ENCODE measurements around the gene FLACC1.
"Not testable (repeated sequence)": the region's sequence is repeated elsewhere in the genome, so short reads cannot be mapped to it uniquely, and the experiment has no call there.

Gene FLACC1

DNA sequence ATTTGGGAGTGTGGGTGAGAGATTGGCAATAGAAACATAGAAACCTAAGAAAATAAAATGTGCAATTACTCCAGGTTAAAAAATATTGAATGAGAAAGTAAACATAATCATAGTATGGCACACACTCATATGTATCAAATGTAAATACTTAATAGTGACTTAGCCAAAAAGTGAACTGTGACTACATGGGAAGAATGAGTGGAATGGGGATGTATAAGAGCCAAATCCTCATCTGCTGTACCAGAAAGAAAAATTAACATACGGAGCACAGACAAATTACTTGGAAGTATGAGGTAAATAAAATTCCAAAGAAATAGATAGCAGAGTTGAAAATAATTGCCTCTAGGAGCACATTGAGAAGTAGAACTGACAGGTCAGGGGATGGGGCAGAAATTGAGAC lies 4.0 kb downstream of the FLACC1 start:
- H3K4me3 ChIP-seq (ENCODE audit: low read length), result no peak overlapping the region
- DNase-seq (ENCODE audit: low read depth, low spot score), result no peak

DNA sequence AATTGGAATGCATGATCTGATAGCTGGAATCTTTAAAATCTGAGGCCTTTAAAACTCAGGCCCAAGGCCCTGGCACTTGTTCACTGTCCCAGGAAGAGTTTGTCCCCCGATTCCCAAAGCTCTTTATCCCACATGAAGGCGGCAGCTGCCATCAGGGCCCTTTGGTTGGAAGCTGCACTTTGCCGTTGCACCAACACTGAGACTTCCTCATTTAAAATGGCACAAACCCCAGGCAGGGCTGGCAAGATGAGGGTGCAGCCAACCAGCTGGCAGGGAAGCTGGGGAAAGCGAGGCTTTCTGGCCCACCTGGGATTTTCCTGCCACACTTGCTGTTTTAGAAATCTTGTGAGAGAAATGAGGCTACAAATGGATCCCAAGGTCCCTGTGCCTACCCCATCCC lies 6.3 kb downstream of the FLACC1 start:
- no peak overlapping the region for H3K4me3 ChIP-seq (ENCODE audit: low read length)
- DNase-seq (ENCODE audit: low read depth, low spot score), result no peak

DNA sequence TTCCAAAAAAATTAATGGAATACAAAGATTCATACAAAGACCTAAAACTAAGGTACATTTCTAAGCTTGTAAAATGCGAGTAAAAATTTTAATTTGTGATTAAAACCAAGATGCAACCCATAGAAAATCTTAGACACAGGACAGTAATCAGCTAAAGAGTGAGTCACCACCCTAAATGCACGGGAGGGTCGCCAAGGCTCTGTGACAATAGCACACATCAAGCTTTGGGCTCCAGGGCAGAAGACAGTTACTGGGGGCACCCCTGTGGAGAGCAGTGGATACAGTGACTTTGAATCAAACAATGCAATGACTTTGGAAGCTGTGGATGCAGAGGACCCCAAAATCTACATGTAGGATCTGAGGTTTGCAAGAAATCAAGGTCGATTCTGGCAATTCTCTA lies 7.5 kb downstream of the FLACC1 start:
- no peak for DNase-seq (ENCODE audit: low read depth, low spot score)
- H3K4me3 ChIP-seq (ENCODE audit: low read length), result no peak overlapping the region

DNA sequence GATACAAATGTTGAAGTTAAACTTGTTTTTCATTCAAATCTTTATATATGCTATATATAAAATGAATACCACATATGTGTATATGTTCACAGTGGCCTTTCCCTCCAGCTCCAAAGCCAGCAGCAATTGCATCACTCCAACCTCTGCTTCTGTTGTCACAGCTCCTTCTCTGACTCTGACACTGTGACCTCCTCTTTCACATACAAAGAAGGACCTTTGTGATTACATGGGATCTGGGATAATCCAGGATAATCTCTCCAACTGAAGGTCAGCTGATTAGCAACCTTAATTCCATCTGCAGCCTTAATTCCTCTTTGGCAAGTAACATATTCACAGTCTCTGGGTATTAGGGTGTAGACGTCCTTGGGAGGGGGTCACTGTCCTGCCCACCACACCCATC lies 8.4 kb downstream of the FLACC1 start:
- DNase-seq (ENCODE audit: low read depth, low spot score), result no peak
- no peak overlapping the region for H3K4me3 ChIP-seq (ENCODE audit: low read length)

DNA sequence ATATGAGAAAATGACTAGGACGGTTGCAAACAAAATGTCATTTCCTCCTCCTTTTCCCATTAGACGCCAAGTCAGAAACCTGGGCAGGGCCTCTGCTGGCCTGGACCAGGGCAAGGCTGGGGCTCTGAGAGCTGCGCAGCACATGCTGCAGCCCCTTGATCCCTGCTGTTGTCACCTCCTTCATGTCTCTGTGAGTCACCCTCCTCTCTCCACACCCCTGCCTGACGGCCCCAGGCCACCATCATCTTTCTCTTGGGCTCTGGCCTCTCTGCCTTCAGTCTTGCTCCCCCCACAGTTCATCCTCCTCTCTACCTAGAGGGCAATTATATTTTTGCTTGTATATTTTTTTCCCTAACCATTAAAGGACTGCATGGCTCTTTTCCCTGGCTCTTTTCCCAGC lies 10.0 kb downstream of the FLACC1 start:
- no peak for DNase-seq (ENCODE audit: low read depth, low spot score)
- no peak overlapping the region for H3K4me3 ChIP-seq (ENCODE audit: low read length)

DNA sequence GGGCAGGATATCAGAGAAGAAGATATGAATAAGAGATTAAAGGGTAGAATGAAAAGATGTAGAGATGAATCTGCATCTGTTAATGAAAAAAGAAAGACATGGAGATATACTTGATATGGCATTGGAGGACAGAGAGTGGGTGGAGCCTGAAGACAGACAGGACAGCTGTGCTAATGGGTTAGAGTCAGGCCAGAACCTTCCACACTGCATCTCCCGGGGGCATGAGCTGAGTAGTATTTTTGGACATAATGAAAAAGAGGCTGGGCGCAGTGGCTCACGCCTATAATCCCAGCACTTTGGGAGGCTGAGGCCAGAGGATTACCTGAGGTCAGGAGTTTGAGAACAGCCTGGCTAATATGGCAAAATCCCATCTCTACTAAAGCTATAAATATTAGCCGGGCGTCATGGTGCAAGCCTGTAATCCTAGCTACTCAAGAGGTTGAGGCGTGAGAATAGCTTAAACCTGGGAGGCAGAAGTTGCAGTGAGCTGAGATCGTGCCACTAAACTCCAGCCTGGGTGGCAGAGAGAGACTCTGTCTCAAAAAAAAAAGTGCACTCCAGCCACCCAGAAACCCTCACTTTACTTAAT lies 11.4 kb downstream of the FLACC1 start:
- H3K4me3 ChIP-seq (ENCODE audit: low read length), result no peak overlapping the region
- no peak for DNase-seq (ENCODE audit: low read depth, low spot score)

DNA sequence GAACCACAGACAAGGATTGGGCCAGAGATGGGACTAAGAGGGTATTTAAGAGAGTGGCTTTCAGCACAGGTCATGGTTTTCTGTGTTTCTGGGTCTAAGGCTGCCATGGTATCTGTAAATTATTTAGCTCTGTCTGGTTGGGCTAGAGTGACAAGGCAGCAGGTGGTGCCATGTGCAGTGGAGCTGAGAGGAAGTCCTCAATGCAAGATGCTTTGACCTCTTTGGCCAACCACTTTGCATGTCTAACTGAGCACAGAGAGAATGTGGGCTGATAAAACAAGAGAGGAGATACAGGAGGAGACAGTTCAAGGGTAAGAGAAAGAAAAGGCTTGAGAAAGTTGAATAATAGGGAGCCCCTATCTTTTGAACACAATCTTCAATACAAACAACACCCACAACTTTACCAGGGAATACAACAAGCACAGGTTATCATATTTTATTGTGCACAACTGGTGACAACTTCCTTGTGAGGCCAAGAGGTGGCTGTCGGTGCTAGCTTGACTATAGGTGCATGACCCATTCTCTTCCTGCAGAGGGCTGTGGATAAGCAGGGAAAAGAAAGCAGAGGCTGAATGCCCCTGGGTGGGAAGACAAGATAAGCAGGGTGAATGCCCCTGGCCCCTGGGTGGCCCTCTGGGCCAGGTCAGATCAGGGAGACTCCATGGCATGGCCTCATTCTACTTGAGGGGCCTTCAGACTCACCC lies 12.3 kb downstream of the FLACC1 start:
- H3K4me3 ChIP-seq (ENCODE audit: low read length), result no peak overlapping the region
- peak; percentile 64 for DNase-seq (ENCODE audit: low read depth, low spot score)

DNA sequence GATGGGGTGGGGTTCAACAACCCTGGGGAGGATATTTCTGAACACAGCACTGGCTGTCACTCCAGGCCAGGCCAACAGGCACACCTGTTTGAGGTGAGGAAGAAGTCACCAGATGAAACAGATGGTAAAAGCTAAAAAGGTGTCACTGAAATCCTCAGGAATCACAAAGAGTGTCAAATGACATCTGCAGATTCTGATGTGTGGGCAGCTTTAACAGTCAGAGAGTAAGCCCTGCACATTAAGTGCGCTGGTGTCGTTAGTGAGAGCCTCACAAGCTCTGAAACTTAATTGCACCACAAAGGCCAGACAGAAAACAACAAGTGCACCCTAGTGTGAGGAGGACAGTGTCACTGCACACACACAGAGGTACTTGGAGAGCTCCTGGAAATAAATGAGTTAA lies 13.6 kb downstream of the FLACC1 start:
- DNase-seq (ENCODE audit: low read depth, low spot score), result no peak
- no peak overlapping the region for H3K4me3 ChIP-seq (ENCODE audit: low read length)

DNA sequence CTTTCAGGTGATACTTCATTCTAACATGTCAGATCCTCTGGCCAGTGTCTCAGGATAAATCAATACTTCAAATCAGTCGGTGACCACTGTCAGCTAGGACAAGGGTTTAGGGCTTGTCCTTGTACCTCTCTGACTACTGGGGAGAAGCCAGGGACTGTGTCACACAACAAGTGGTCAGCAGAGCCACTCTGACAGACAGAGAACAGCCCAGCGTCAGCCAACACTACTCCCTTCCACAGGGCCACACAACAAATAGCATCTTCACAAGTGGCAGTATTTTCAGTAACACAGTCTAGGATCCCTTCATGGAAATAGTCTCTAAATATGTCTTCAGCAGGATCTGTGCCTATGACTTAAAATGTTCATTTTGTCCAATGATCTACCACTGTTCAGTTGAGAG lies 14.2 kb downstream of the FLACC1 start:
- DNase-seq (ENCODE audit: low read depth, low spot score), result no peak
- no peak overlapping the region for H3K4me3 ChIP-seq (ENCODE audit: low read length)

DNA sequence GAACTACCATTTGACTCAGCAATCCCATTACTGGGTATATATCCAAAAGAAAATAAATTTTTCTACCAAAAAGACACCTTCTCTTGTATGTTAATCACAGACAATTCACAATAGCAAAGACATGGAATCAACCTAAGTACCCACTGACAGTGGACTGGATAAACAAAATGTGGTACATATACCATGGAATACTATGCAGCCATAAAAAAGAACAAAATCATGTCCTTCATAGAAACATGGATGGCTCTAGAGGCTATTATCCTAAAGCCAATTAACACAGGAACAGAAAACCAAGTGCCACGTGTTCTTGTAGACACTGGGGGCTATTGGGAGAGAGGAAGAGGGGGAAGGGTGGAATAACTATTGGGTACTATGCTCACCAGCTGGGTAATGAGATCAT lies 27.7 kb downstream of the FLACC1 start:
- H3K4me3 ChIP-seq (ENCODE audit: low read length), result no peak overlapping the region
- DNase-seq (ENCODE audit: low read depth, low spot score), result no peak

DNA sequence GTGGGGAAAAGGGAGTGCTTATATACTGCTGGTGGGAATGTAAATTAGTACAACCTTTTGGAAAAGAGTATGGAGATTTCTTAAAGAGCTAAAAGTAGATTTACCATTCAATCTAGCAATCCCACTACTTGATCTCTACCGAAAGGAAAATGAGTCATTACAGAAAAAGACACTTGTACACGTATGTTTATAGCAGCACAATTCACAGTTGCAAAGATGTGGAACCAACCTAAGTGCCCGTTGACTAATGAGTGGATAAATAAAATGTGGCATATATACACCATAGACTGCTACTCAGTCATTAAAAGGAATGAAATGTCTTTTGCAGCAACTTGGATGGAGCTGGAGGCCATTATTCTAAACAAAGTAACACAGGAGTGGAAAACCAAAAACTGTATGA lies 29.5 kb downstream of the FLACC1 start:
- DNase-seq (ENCODE audit: low read depth, low spot score), result no peak
- no peak overlapping the region for H3K4me3 ChIP-seq (ENCODE audit: low read length)

DNA sequence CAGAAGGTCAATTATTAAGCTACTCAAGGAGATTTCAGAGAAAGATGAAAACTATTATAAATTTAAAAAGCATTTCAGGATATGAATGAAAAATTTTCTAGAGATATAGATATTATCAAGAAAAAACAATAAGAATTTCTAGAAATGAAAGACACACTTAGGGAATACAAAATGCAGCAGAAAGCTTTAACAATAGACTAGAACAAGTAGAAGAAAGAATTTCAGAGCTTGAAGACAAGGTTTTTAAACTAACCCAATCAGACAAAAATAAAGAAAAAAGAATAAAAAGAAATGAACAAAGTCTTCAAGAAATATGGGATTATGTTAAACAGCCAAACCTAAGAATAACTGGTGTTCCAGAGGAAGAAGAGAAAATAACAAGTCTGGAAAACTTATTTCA lies 34.4 kb downstream of the FLACC1 start:
- no peak for DNase-seq (ENCODE audit: low read depth, low spot score)
- H3K4me3 ChIP-seq (ENCODE audit: low read length), result no peak overlapping the region

DNA sequence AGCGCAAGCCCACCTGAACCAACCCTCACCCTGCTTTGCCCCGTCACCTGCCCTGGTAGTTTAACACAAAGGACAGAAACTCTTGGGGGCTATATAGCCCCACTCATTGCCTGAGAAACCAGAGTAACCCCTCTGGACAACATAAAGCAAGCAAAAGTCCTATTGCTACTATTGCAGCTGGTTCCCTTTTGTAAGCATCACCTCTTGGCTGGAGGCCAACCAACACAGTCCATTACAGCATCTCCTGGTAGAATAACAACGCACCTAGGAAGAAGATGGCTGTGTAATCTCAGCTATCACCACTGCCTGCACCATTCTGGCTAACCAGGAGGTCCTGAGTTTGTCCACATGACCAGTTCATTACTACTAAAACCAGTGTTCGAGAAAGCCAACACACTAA lies 36.4 kb downstream of the FLACC1 start:
- H3K4me3 ChIP-seq (ENCODE audit: low read length), result no peak overlapping the region
- DNase-seq (ENCODE audit: low read depth, low spot score), result no peak

DNA sequence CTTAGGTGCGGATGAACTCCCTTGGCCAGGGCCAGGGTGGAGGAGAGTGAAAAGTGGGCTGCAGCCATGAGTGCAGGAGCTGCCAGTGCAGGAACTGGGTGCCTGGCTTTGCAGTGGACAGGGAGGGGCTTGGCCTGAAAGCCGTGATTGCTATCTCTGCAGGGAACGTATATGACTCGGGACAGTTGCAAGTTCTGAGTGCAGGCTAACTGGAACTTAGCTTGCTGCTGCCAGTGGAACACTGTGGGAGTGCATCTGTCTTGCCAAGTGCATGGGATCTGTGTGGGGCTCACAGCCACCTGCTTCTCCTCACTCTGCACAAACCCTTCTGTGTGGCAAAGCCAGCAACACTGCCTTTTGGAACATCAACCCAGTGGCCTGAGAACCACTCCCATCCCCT lies 36.9 kb downstream of the FLACC1 start:
- no peak overlapping the region for H3K4me3 ChIP-seq (ENCODE audit: low read length)
- no peak for DNase-seq (ENCODE audit: low read depth, low spot score)

DNA sequence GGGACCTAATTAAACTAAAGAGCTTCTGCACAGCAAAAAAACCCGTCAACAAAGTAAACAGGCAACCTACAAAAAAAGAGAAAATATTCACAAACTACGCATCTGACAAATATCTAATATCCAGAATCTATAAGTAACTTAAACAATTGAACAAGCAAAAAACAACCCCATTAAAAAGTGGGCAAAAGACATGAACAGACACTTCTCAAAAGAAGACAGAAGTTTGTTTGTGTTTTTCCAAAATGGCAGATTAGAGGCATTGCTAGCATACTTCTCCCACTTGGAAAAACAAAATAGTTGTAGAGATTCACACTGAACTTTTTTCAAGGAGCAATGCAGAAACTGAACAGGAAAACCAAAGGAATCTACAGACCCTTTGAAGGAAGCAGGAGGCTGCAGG lies 37.6 kb downstream of the FLACC1 start:
- no peak overlapping the region for H3K4me3 ChIP-seq (ENCODE audit: low read length)
- DNase-seq (ENCODE audit: low read depth, low spot score), result no peak

DNA sequence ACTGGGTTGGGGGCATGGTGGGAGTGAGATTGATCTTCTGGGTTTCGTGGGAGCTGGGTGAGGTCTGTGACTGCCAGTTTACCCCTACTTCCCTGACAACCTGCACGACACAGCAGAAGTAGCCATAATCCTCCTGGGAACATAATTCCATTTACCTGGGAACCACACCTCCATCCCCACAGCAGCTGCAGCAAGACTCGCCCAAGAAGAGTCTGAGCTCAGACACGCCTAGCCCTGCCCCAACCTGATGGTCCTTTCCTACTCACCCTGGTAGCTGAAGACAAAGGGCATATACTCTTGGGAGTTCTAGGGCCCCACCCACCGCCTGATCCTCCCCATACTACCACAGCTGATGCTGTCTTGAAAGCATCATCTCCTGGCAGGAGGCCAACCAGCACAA lies 43.8 kb downstream of the FLACC1 start:
- H3K4me3 ChIP-seq (ENCODE audit: low read length), result no peak overlapping the region
- DNase-seq (ENCODE audit: low read depth, low spot score), result no peak

DNA sequence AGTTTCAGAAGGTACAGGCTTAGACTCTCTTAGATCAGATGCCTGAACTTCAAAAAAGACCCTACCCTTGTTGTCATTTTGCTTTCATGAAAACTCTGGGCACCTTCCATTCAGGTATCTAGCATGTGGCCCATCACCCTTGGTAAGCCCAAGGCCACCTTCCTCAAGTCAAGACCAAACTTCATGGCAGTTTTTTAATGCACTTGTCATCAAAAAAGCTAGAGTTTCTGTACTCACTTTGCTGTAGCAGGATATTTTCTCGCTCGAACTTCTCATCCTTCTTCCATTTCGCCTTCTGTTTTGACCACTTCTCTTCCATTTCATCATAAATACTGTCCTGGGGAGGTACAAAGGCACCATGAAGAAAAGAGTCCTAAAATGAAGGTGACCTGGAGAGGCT lies 48.2 kb downstream of the FLACC1 start:
- no peak overlapping the region for H3K4me3 ChIP-seq (ENCODE audit: low read length)
- no peak for DNase-seq (ENCODE audit: low read depth, low spot score)

DNA sequence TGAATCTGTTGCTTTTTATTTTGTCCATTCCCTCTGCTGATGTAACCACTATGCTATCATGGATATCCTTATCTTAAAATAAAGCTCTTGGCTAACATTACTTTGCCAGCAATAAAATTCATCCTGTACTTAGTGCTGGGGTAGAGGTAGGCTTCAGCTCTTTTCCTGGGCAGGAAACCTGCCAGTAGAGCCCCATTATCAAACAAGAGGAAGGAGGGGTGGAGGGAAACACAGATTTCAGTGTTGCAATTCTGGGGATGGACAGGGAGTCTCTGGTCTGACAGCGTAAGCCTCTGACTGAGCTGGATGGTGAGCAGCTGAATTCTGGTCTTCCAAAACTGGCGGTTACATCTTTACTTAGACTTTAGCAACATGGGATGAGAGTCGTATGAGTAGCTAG lies 49.3 kb downstream of the FLACC1 start:
- DNase-seq (ENCODE audit: low read depth, low spot score), result no peak
- no peak overlapping the region for H3K4me3 ChIP-seq (ENCODE audit: low read length)

DNA sequence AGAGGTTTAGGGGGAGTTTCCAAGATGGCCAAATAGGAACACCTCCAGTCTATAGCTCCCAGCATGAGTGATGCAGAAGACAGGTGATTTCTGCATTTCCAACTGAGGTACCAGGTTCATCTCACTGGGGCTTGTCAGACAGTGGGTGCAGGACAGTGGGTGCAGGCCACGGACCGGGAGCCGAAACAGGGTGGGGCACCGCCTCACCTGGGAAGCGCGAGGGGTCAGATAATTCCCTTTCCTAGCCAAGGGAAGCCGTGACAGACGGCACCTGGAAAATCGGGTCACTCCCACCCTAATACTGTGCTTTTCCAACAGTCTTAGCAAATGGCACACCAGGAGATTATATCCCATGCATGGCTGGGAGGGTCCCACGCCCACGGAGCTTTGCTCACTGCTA lies 57.2 kb downstream of the FLACC1 start:
- H3K4me3 ChIP-seq (ENCODE audit: low read length); DNase-seq (ENCODE audit: low read depth, low spot score): not testable (repeated sequence)

DNA sequence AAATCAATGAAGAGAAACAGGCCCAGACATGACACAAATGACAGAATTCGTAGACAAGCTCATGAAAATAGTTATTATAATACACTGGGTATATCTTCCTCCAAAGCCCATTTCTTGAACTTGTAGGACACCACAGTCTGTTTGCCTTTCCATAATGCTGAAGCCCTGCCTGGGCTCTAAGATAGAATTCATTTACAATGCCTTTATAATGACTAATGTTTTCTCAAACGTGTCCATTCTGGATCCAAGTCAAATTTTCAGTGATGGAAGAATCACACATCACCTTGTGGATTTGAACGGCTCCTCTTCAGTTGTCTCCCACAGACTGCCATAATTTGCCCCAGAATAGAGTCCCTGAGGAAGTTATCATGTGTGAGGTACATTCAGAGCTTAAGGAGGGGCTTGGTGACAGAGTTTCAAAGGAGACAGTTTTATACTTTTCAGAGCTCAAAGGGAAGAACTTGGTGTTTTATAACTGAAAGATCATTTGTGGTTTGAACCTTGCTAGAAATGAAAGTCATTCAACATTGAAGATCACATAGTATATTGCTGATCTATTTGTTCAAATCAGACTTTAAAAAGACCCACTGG lies 58.6 kb downstream of the FLACC1 start:
- peak; percentile 39 for DNase-seq (ENCODE audit: low read depth, low spot score)
- H3K4me3 ChIP-seq (ENCODE audit: low read length), result no peak overlapping the region
